ENCODE data around the gene TH.

The TH gene

DNA sequence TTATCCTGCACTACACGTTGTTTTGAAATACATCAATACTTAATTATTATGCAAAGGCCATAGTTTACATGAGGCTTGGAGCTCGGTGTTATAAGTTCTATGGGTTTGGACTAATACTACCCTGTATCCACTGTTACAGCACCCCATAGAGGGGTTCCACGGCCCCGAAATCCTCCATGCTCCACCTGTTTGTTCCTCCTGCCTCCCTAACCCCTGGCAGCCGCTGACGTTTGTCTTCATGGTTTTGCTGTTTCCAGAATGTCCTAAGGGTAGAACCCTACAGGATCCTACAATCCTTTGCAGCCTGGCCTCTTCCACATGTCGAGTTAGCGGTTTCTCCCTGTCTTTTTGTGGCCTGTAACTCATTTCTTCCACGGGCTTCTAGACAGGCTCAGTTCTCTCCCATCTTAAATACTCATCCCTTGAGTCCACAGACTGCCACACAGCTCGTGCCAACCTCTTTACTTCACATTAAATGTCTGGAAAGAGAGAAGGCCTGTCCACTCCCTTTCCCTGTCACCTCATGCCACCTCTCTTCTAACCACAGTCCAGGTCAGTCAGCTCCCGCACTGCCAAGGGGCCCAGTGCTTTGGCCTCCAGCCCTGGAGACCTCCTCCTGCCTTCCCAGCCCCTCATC is 42.4 kb upstream of the TH start:
- Histone ChIP-seq H4K8ac (ENCODE audit: low read depth, low read length) (no peak overlapping the region), H3K18ac (ENCODE audit: low read length) (no peak overlapping the region), H3K9ac (ENCODE audit: low read length) (no peak overlapping the region), H3K4me1 (ENCODE audit: control insufficient read depth, low read depth, low read length) (no peaks in the 10 kb centered on the region), H3K36me3 (ENCODE audit: control insufficient read depth, insufficient read depth, low read length) (no peaks in the 10 kb centered on the region), H2AK5ac (ENCODE audit: low read length) (no peak overlapping the region), H3K4me2 (ENCODE audit: low read length) (no peak overlapping the region), H3K79me1 (ENCODE audit: low read length) (no peaks in the 10 kb centered on the region), H3K4ac (ENCODE audit: low read depth, low read length) (no peak overlapping the region), H4K5ac (ENCODE audit: low read length) (no peak overlapping the region), H3K27ac (ENCODE audit: low read depth, low read length) (no peak overlapping the region), H2BK15ac (replicated peaks; ENCODE audit: low read depth) (no peak overlapping the region), H3K27me3 (ENCODE audit: insufficient read depth, low read length, poor library complexity) (no peaks in the 10 kb centered on the region), H3K23ac (ENCODE audit: low read length) (no peak overlapping the region), H2BK5ac (ENCODE audit: low read length) (no peak overlapping the region), H3K4me3 (ENCODE audit: low read length) (no peak overlapping the region), H2BK120ac (ENCODE audit: low read depth, low read length) (no peak overlapping the region), H3K79me2 (ENCODE audit: control insufficient read depth, insufficient read depth, low read length) (no peaks in the 10 kb centered on the region), H3K56ac (ENCODE audit: low read length) (peak overlapping the region; percentile 42)
- DNase-seq: no peak
- WGBS (ENCODE audit: extremely low coverage, insufficient coverage, low lambda C conversion rate): no CpG with 5 or more reads among the region's 11 CpGs

GRCh38 chr11:2213384-2213842 is 41.8 kb upstream of the TH start:
- Histone ChIP-seq H3K27ac (ENCODE audit: low read depth, low read length) (no peak overlapping the region), H3K23ac (ENCODE audit: low read length) (no peak overlapping the region), H3K56ac (ENCODE audit: low read length) (no peak overlapping the region), H4K5ac (ENCODE audit: low read length) (no peak overlapping the region), H3K36me3 (ENCODE audit: control insufficient read depth, insufficient read depth, low read length) (no peaks in the 10 kb centered on the region), H3K79me1 (ENCODE audit: low read length) (no peaks in the 10 kb centered on the region), H3K9ac (ENCODE audit: low read length) (no peak overlapping the region), H2BK120ac (ENCODE audit: low read depth, low read length) (no peak overlapping the region), H3K4ac (ENCODE audit: low read depth, low read length) (no peak overlapping the region), H2BK5ac (ENCODE audit: low read length) (no peak overlapping the region), H3K18ac (ENCODE audit: low read length) (no peak overlapping the region), H4K8ac (ENCODE audit: low read depth, low read length) (no peak overlapping the region), H3K4me3 (ENCODE audit: low read length) (no peak overlapping the region), H2AK5ac (ENCODE audit: low read length) (no peak overlapping the region), H3K27me3 (ENCODE audit: insufficient read depth, low read length, poor library complexity) (no peaks in the 10 kb centered on the region), H3K4me1 (ENCODE audit: control insufficient read depth, low read depth, low read length) (no peaks in the 10 kb centered on the region), H3K4me2 (ENCODE audit: low read length) (no peak overlapping the region), H3K79me2 (ENCODE audit: control insufficient read depth, insufficient read depth, low read length) (no peaks in the 10 kb centered on the region), H2BK15ac (replicated peaks; ENCODE audit: low read depth) (no peak overlapping the region)
- DNase-seq: peak; percentile 43
- WGBS (ENCODE audit: extremely low coverage, insufficient coverage, low lambda C conversion rate): no CpG with 5 or more reads among the region's 16 CpGs

GRCh38 chr11:2212411-2213251 is 41.0 kb upstream of the TH start:
- Histone ChIP-seq H3K9ac (ENCODE audit: low read length) (no peak overlapping the region), H3K27me3 (ENCODE audit: insufficient read depth, low read length, poor library complexity) (no peaks in the 10 kb centered on the region), H2BK5ac (ENCODE audit: low read length) (peak overlapping the region; percentile 73), H3K4ac (ENCODE audit: low read depth, low read length) (no peak overlapping the region), H3K4me3 (ENCODE audit: low read length) (no peak overlapping the region), H2BK15ac (replicated peaks; ENCODE audit: low read depth) (no peak overlapping the region), H3K23ac (ENCODE audit: low read length) (no peak overlapping the region), H3K27ac (ENCODE audit: low read depth, low read length) (no peak overlapping the region), H2BK120ac (ENCODE audit: low read depth, low read length) (no peak overlapping the region), H3K79me1 (ENCODE audit: low read length) (no peaks in the 10 kb centered on the region), H3K4me1 (ENCODE audit: control insufficient read depth, low read depth, low read length) (no peaks in the 10 kb centered on the region), H3K4me2 (ENCODE audit: low read length) (no peak overlapping the region), H3K18ac (ENCODE audit: low read length) (no peak overlapping the region), H4K8ac (ENCODE audit: low read depth, low read length) (no peak overlapping the region), H4K5ac (ENCODE audit: low read length) (no peak overlapping the region), H2AK5ac (ENCODE audit: low read length) (no peak overlapping the region), H3K79me2 (ENCODE audit: control insufficient read depth, insufficient read depth, low read length) (no peaks in the 10 kb centered on the region), H3K36me3 (ENCODE audit: control insufficient read depth, insufficient read depth, low read length) (no peaks in the 10 kb centered on the region), H3K56ac (ENCODE audit: low read length) (peak overlapping the region; percentile 67)
- no peak for DNase-seq
- no CpG with 5 or more reads among the region's 23 CpGs for WGBS (ENCODE audit: extremely low coverage, insufficient coverage, low lambda C conversion rate)

- H3K36me3 ChIP-seq (ENCODE audit: control insufficient read depth, insufficient read depth, low read length): no peaks in the 10 kb centered on the region
- no peak overlapping the region for H2BK15ac ChIP-seq (replicated peaks; ENCODE audit: low read depth)
- no peak for DNase-seq
- no peak overlapping the region for H4K5ac ChIP-seq (ENCODE audit: low read length)
- H3K4me2 ChIP-seq (ENCODE audit: low read length): no peak overlapping the region
- no peak overlapping the region for H3K18ac ChIP-seq (ENCODE audit: low read length)
- H3K56ac ChIP-seq (ENCODE audit: low read length): no peak overlapping the region
- H3K27me3 ChIP-seq (ENCODE audit: insufficient read depth, low read length, poor library complexity): no peaks in the 10 kb centered on the region
- H3K23ac ChIP-seq (ENCODE audit: low read length): no peak overlapping the region
- H2BK120ac ChIP-seq (ENCODE audit: low read depth, low read length): no peak overlapping the region
- H3K27ac ChIP-seq (ENCODE audit: low read depth, low read length): no peak overlapping the region
- H3K4ac ChIP-seq (ENCODE audit: low read depth, low read length): no peak overlapping the region
- no peaks in the 10 kb centered on the region for H3K4me1 ChIP-seq (ENCODE audit: control insufficient read depth, low read depth, low read length)
- no peaks in the 10 kb centered on the region for H3K79me2 ChIP-seq (ENCODE audit: control insufficient read depth, insufficient read depth, low read length)
- H3K4me3 ChIP-seq (ENCODE audit: low read length): no peak overlapping the region
- no CpG with 5 or more reads among the region's 30 CpGs for WGBS (ENCODE audit: extremely low coverage, insufficient coverage, low lambda C conversion rate)
- no peak overlapping the region for H2BK5ac ChIP-seq (ENCODE audit: low read length)
- H3K79me1 ChIP-seq (ENCODE audit: low read length): no peaks in the 10 kb centered on the region
- H3K9ac ChIP-seq (ENCODE audit: low read length): no peak overlapping the region
- H4K8ac ChIP-seq (ENCODE audit: low read depth, low read length): no peak overlapping the region
- no peak overlapping the region for H2AK5ac ChIP-seq (ENCODE audit: low read length)
Measured at GRCh38 chr11:2211113-2211971, 39.7 kb upstream of the TH start.

DNA sequence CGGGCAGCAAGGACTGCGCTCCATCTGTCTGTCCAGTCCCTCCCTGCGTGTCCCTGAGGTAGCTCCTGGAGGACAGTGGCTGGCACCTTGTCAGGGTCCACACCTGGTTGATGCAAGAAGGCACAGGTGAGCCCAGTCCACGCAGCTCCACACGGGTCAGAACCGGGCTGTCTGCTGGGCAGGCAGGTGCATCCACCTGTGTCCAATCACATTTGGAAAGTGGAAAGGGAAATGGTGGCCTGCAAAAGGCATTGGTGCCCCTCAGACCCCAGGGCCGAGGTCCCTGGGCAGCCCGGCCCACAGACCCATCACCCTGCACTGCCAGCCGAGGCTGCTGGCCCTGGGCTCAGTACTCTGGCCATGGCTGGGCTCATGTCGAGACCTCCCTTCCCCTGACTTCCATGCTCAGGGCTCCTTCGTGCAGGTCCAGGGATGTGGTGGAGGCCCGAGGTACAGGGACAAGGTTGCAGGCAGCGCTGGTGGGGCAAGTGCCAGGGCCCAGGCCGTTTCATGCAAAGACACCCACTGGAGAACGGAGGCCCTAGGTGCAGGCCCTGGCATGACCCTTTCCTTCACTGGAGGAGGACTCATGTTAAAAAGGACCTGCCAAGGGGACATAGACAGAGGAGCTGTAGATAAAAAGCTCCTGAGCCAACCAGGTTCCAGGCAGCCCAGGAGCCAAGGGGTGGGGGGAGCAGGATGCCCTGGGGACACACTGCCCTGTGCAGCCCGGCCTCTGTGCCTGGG is 38.9 kb upstream of the TH start:
- Histone ChIP-seq H3K27me3 (ENCODE audit: insufficient read depth, low read length, poor library complexity) (no peaks in the 10 kb centered on the region), H3K36me3 (ENCODE audit: control insufficient read depth, insufficient read depth, low read length) (no peaks in the 10 kb centered on the region), H2BK120ac (ENCODE audit: low read depth, low read length) (no peak overlapping the region), H3K9ac (ENCODE audit: low read length) (no peak overlapping the region), H3K4ac (ENCODE audit: low read depth, low read length) (no peak overlapping the region), H3K4me3 (ENCODE audit: low read length) (no peak overlapping the region), H2BK15ac (replicated peaks; ENCODE audit: low read depth) (no peak overlapping the region), H3K4me2 (ENCODE audit: low read length) (no peak overlapping the region), H3K56ac (ENCODE audit: low read length) (no peak overlapping the region), H2BK5ac (ENCODE audit: low read length) (no peak overlapping the region), H3K79me1 (ENCODE audit: low read length) (no peaks in the 10 kb centered on the region), H4K5ac (ENCODE audit: low read length) (no peak overlapping the region), H3K27ac (ENCODE audit: low read depth, low read length) (no peak overlapping the region), H2AK5ac (ENCODE audit: low read length) (no peak overlapping the region), H3K4me1 (ENCODE audit: control insufficient read depth, low read depth, low read length) (no peaks in the 10 kb centered on the region), H3K79me2 (ENCODE audit: control insufficient read depth, insufficient read depth, low read length) (no peaks in the 10 kb centered on the region), H3K18ac (ENCODE audit: low read length) (no peak overlapping the region), H4K8ac (ENCODE audit: low read depth, low read length) (no peak overlapping the region), H3K23ac (ENCODE audit: low read length) (no peak overlapping the region)
- WGBS (ENCODE audit: extremely low coverage, insufficient coverage, low lambda C conversion rate): no CpG with 5 or more reads among the region's 16 CpGs
- no peak for DNase-seq
